ENCODE data around the gene TCERG1L.
A peak's percentile ranks its signal among the peaks of the same experiment; 100 is the strongest.

Gene TCERG1L

GRCh38 chr10:131206111-131206995 is 105.2 kb downstream of the TCERG1L start:
- peak; percentile 29 for DNase-seq

GRCh38 chr10:131205556-131205955 is 106.0 kb downstream of the TCERG1L start:
- DNase-seq, result peak; percentile 28

- DNase-seq, result peak; percentile 32
Measured at GRCh38 chr10:131204406-131205152, 106.9 kb downstream of the TCERG1L start.

DNA sequence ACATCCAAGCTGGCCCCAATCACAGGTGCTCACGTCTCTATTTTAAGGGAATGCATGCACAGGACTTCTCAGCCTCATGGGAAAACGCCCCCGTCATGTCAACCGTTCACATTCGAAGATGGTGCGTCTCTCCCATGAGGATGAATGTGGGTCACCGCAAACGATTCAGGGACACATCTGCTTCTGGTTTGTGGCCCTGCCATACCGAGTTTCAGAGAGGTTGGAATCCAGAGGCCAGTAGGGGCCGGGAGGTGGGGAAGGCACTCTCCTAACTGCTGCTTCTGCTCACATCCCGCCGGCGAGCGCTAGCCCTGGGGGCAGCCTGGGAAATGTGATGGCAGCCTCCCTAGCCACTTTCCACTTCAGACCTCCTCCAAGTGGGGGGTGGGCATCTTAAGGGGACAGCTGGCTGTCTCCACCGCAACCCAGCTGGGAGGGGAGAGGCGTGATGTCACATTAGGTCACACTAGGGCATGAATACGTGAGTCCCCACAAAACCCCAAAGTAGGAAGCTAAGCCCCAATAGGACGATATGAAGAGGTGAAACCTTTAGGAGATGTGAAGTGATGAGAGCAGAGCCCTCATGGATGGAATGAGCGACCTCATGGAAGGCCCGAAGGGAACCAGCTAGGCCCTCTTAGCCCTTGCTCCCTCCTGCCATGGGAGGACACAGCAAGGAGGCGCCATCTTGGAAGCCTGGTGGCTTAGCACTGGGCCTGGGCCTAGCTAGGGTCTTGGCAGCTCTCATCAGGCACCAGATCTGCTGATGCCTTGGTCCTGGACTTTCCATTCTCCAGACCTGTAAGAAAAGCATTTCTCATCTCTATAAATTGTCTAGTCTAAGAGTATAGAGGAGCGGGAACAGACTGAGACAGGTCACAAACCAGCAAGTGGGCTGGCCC is 107.8 kb downstream of the TCERG1L start:
- peak; percentile 14 for DNase-seq

DNA sequence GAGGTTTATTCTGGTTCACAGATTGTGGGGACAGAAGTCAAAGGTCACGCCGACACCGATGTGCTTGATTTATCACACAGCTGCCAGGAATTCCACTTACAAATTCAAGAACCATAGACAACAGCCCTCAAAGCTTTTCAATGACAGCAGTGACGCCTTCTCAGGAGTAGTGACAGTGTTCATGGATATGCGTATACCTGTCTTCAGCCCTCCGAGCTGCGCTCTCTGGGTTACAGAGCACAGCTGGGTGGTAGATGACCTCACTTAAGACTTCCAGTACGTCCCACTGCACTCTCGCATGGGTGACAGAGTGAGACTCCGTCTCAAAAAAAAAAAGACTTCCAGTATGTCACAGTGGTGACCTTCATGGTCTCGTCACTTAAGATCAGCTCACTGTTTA is 108.5 kb downstream of the TCERG1L start:
- DNase-seq, result no peak

GRCh38 chr10:131201741-131202515 is 109.6 kb downstream of the TCERG1L start:
- DNase-seq, result no peak

DNA sequence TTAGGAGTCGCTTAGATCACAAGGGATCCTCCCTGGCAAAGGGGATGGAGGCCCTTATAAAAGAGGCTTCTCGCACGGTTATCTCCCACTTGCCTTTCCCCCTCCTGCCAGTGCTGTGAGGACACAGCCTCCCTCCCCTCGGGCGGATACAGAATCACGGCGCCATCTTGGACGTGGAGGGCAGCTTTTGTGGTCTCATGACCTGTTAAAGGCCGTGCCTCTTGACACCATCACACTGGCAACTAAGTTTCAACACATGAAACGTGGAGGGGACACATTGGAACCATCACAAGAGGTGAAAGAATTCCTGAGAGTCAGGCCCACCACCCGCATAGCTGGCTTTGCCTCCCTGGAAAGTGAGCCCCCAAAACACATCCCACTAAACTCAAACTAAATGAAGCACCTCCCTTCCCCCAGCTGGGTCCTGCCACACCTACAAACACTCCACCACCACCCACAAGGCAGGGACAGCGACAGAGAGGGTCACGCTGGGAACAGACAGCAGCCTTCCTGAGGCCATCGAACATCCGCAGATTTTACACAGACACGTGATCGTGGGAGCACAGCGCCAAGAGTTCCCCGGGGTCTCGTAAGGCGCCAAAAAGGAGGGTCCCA is 110.6 kb downstream of the TCERG1L start:
- DNase-seq, result peak; percentile 25

DNA sequence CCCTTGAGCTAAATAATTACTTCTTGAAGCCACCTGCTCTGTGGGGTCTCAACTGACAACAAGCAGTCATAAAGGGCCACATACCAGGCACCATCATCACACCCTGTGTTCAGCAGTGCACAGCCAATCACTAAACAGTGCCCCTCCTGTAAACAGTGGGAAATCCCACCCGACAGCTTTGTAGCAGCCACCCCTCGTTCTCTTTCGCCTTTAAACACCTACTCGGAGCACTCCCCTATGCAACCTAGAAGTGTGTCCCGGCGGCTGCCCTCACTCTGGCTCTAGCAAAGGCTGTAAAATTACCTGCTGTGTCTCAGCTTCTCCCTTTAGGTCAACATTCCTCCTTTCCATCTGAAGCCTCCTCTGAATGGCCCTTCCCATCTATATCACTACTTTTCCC is 111.9 kb downstream of the TCERG1L start:
- no peak for DNase-seq

- peak; percentile 34 for DNase-seq
Measured at GRCh38 chr10:131198843-131199242, 112.7 kb downstream of the TCERG1L start.

- peak; percentile 41 for DNase-seq
Measured at GRCh38 chr10:131198401-131198800, 113.1 kb downstream of the TCERG1L start.

DNA sequence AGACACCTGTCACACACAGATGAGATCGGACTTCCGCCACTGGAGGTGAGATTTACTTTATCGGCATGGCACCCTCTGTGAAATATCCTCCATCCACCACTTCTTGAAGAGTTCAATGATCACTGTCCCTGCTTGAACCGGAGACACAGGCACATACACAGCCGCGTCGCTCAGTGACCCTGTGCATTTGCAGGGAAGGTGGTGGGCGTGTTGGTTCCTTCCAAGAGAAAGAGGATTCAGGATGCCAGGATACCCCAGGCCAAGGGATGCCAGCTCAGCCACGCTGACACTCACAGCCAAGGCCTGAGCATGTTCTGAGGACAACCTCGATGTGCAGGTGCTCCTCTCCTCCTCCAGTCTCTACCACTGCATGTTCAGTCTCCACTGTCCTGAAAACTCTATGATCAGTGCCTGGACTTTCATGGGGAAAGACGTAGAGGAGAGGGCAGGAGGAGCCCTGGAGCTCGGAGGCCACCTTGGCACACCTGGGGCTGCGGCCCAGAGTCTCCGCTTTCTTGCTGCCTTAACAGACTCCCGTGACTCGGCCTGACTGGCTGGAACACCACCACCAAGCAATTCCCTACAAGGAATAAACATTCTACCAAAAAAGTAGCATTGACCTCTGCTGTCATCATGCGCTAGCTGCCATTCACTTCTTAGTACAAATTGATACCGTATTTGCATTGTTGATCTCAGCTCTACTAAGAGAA is 115.2 kb downstream of the TCERG1L start:
- DNase-seq, result peak; percentile 29

- peak; percentile 38 for DNase-seq
Measured at GRCh38 chr10:131195558-131196159, 115.9 kb downstream of the TCERG1L start.

- no peak for DNase-seq
Measured at GRCh38 chr10:131195116-131195515, 116.4 kb downstream of the TCERG1L start.

GRCh38 chr10:131193923-131194322 is 117.6 kb downstream of the TCERG1L start:
- peak; percentile 22 for DNase-seq

GRCh38 chr10:131188494-131188893 is 123.0 kb downstream of the TCERG1L start:
- DNase-seq, result no peak

DNA sequence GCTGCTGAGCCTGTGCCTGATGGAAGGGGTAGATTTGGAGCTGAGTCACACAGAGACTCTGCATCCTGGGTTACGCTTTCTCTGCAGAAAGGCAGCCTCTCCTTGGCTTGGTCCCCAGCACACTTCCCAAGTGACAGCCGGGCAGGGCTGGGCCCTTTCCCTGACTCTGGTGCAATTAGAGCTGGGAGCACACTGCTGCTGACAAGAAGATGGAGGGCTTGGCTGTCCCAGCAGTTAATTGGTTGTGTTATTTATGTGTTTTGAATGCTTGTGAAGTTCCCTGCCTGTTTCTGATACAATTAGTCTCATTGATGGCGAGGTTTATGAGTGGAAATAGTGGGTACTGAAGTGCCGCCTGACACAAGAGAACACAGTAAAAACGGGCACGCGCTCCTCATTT is 123.6 kb downstream of the TCERG1L start:
- DNase-seq, result peak; percentile 50

GRCh38 chr10:131187274-131187673 is 124.2 kb downstream of the TCERG1L start:
- peak; percentile 22 for DNase-seq

DNA sequence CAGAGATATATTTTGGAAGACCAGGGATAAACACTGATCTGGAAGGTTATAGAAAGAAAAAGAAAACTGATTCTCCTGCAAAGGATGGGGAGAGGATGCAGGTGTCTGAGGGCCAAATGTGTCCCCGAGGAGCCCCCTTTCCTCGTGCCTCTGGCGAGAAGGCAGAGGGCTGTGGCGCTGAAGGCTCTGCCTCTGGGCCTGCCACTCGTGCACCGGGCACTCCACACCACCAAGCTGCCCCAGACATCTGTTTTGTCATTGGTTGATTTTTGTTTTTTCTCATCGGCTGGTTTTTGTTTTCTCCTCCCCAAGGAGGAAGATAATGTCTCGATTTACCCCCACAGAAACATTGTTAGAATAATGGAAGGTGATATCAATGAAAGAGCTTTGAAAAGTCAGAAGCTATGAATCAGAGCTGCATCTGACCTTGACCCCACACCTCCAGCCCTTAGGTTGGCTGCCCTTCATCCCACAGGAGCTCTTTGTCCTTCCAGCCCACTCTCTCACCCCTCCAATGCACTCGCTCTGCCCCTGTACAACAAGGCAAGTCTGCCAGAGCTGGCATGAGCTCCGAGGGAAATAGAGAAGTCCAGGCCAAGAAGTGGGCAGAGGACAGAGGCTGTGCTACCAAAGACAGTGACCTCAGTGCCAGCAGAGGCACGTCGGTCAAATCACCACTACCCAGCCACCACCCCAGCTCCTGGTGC is 124.8 kb downstream of the TCERG1L start:
- peak; percentile 25 for DNase-seq

DNA sequence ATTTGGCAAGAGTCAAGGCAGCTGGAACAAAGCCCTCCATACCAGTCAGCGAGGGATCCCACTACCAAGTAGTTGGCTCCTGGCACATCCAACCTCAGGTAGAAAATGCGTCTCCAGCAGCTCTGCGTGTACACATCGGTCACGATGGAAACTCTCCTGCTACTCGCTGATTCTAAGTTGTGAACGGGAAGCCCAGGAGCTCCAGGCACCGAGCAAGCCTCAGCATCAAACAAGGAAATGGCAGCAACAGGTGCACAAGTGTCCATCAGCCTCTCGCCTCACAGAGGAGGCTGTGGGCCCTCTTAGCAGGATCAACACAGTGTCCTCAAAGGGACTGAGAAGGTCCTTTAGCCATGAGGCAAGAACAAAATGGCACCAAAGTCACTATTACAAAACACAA is 127.0 kb downstream of the TCERG1L start:
- peak; percentile 16 for DNase-seq

GRCh38 chr10:131183546-131184045 is 127.9 kb downstream of the TCERG1L start:
- peak; percentile 27 for DNase-seq
